Globus pallidus (tissue), 1 donor: ENCODE measurements around the gene HAUS3.

ENCODE experiments used
- DNase-seq: peaks from one replicate; pipeline ENCODE4 v3.0.0-alpha.2; 2015; ENCODE audit warnings: low spot score

Gene HAUS3

GRCh38 chr4:2263926-2264321 is 22.0 kb upstream of the HAUS3 start:
- no peak for DNase-seq

- no peak for DNase-seq
These were observed 21.0 kb upstream of the HAUS3 start for GRCh38 chr4:2262944-2263250.

- peak; percentile 99 for DNase-seq
These were observed 20.4 kb upstream of the HAUS3 start for GRCh38 chr4:2262145-2262943.

DNA sequence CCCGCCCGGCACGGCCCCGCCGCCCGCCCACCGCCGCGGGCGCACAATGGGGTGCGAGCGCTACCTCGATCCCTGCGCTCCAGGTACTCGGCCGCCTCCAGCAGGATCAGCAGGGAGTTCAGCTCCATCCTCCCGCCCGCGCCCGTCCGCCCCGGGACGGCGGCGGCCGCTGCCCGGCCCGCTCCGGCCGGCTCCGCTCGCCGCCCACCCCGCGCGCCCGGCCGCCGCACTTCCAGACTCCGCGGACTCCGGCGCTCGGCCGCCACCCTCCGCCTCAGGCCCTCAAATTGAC is 19.9 kb upstream of the HAUS3 start, which contains the start of gene MXD4:
Gene MXD4 (minus strand): TSS at position 257 of the 292 bp plus-strand sequence. CDS start 129 bp downstream, at position 128.
- no peak for DNase-seq

- no peak for DNase-seq
These were observed 19.4 kb upstream of the HAUS3 start for GRCh38 chr4:2261110-2261852.

- no peak for DNase-seq
These were observed 18.6 kb upstream of the HAUS3 start for GRCh38 chr4:2260344-2261109.

- DNase-seq: no peak
These were observed 17.8 kb upstream of the HAUS3 start for GRCh38 chr4:2259541-2260343.

DNA sequence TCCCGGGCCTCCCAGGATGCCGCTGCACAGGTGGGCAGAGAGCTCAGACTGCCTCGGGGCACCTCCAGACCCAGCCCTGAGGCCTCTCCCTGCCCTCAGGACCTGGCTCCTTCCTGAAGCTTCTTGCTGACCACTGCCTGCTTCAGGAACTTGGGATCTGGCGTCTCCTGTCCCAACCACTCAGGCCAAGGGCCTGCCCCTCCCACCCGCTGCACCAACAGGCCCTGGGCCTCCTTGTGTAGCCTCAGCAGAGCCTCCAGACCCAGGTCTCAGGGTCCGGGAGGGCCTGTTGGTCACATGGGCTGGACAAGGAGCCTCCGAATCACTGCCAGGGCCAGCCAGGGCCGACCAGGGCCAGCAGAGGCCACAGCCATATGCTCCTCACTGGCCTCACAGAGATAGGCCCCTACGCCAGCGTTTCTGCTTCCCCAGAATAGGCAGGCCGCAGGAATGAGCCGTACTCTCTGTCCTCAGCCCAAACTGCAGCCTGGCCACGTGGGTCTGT is 17.2 kb upstream of the HAUS3 start:
- no peak for DNase-seq

DNA sequence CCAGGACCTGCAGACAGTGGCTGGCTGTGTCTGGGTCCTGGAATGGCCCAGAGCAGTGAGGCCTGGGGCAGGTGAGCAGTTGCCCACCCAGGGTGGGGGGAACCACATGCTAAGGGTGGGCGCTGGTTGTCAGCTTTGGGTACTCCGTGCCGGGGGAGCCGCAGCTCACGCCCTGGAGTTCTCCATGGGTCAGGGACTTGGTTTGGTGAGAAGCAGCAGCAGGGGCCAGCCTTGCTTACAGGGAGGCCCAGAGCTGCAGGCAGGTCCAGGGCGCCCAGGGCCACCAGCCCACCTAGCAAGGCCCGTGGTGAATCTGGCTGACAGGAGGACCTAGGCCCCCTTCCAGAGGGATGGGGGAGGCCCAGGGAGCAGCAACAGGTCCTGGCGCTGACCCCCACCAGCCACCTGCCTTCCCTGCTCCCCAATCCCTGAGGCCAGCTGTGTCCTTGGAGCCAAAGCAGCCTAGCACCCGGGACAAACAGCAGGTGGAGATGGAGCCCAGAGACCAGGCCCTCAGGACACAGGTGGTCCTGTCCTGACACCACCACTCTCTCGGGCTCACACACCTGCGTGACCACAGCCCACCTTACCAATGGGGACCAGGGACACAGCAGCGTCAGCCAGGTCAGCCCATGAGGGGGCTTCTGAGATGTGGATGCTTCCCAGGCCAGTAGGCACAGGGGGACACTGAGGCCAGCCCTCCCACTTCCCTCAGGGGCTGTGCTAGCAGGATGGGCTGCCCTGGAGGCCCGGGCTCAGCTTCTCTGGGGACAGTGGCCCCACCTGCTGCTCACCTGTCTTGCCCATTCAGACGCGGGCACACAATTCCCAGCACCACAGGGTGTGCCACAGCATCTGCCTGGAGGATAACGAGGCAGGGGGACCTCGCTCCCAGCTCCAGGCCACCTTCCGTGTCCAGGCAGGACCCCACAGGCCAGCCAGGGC is 16.4 kb upstream of the HAUS3 start:
- no peak for DNase-seq

GRCh38 chr4:2257361-2258081 is 15.6 kb upstream of the HAUS3 start:
- DNase-seq: no peak

DNA sequence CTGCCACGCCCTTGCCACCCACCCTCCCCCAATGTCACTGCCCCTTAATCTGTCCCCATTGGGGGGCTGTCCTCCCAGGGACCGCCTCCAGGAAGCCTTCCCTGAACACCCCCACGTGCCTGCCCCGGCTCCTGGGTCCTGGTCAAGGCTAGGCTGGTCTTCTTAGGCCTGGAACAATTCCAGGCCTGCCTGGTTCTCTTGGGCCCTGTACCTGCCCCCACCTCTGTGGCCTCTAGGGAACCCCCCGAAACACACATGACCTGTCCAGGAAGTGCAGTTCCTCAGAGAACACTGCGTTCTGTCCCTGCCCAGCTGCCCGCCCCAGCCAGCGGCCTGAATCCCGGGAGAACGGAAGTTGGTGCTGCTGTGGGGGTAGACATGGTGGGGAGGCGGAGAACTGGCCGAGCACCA is 14.9 kb upstream of the HAUS3 start:
- DNase-seq: no peak

DNA sequence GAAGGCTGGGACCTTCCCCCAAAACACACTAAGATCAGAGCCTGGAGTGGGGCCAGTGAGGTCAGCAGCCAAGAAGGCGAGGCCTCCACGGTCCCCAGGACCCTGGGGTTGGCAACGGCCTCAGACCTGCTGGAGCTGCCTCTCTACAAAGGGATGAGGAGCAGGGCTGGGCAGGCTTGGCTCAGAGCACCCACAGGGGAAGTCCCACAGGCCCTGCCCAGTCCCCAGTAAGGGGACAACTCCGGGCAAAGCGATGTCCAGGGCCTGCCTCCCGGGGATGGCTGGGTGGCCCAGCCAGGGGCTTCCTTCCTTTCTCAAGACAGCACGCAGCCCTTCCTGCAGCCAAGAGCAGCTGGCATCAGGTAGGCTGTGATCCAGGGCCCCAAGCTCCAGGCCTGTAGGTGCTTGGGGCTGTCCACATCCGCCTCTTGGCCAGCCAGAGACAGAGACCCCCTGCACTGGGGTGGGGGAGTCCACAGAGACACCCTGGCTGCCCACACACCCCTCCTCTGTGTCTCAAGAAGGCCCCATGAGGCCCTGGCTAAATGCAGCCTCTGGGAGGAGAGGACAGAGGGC is 14.3 kb upstream of the HAUS3 start:
- DNase-seq: no peak

- no peak for DNase-seq
These were observed 13.7 kb upstream of the HAUS3 start for GRCh38 chr4:2255501-2256155.

DNA sequence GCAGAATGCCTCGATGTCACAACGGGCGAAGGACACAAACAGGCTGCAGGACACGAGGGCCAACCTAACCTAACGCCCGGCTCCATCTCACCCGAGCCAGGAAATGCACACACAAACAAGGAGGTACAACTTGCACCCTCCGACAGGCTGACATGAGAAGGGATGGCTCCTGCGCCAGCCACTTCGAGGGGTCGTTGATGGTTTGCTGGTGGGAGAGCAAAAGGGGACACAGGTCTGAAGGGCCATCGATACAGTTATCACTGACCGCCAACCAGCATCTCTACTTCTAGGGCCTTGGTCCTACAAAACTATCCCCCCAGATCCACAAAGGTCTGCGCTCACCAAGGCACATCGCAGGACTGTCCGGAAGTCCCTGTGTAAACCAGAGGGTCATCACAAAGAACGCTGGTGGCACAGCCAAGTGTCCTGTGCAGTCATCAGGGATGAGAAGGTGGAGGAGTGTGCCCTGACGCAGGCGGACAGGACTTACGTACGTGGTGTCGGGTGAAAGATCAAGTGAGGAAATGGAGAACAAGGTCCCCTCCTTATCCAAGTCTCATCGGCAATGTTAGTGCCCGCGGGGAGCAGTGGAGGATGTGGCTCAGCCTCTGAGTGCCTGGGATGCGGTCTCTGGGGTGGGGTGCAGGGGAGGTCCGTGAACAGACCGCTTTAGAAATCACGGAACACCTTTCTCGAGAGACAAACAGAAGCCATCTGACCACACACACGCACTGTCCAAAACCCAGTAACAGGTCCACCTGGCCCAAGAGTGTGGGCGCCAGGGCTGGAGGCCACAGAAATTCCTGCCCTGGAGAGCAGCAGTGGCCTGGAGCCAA is 13.0 kb upstream of the HAUS3 start:
- DNase-seq: no peak

DNA sequence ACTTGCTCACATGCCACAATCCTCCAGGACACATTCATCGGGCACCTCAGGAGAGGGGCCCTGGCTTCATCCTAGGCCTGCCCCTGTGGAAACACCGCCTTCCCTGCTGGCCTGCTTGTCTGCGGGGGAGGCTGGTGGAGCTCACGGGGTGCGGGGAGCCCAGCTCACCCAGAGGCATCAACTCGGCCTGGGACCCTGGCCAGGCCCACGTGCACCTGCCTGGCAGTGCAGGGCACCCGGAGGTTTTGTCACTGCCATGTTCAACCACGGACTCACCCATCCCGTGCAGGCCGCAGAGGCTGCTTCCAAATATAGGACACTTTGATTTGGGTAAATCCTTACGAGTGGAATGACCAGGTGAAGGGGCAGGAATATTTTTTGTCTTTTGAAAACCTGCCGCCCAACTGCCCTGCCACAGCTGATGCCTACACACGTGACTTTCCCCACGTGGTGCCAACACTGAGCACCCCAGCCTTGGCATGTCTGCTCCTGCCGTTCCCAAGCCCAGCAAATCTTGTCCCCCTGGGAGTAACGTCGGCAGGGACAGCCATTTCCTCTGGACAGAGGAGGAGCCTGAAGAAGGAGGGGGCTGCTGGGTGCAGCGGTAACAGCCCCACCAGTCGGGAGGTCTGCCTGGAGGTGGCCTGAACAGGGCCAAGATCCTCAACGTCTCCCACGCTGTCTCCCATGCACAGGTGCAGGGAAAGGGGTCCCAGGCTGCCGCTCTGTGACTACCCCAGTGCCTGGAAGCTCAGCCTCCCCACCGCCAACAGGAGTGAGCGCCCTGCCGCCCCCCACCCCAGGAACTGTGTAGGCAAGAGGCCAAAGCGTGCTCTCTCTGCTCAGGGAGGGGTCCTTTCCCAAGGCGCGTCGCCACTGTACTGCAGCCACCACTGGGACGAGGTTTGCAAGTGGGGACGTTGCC is 11.5 kb upstream of the HAUS3 start:
- no peak for DNase-seq

GRCh38 chr4:2252530-2253091 is 10.7 kb upstream of the HAUS3 start:
- no peak for DNase-seq
